GM19099 (cell line): Measurements from ENCODE around the gene TEX30.
A peak's percentile ranks its signal among the peaks of the same experiment; 100 is the strongest.

Experiments
- POLR2A ChIP-seq: IDR thresholded peaks from 3 replicates; pipeline ENCODE4 v1.6.1; 2011; ENCODE audit warnings: low read depth; ENCODE audit not compliant: insufficient read length; ENCODE audit errors: extremely low read depth

TEX30 gene

GRCh38 chr13:102773441-102774213 is at the start of gene TEX30:
Gene TEX30, minus strand, starts transcription at chr13:102773786. Its CDS starts 3,760 bp downstream, at chr13:102770026.
- TF ChIP-seq POLR2A: peak; percentile 98

- TF ChIP-seq POLR2A: no peak
Observed at GRCh38 chr13:102817907-102818306, 44.3 kb upstream of the TEX30 start.

GRCh38 chr13:102817241-102817640 is 43.7 kb upstream of the TEX30 start:
- no peak for TF ChIP-seq POLR2A

- TF ChIP-seq POLR2A: no peak
Observed at GRCh38 chr13:102816708-102817107, 43.1 kb upstream of the TEX30 start.

- no peak for TF ChIP-seq POLR2A
Observed at GRCh38 chr13:102815788-102816187, 42.2 kb upstream of the TEX30 start.

- no peak for TF ChIP-seq POLR2A
Observed at GRCh38 chr13:102814793-102815192, 41.2 kb upstream of the TEX30 start.

- no peak for TF ChIP-seq POLR2A
Observed at GRCh38 chr13:102814025-102814607, 40.5 kb upstream of the TEX30 start.

GRCh38 chr13:102812611-102813287 is 39.2 kb upstream of the TEX30 start:
- no peak for TF ChIP-seq POLR2A

- TF ChIP-seq POLR2A: no peak
Observed at GRCh38 chr13:102807699-102808098, 34.1 kb upstream of the TEX30 start.

- no peak for TF ChIP-seq POLR2A
Observed at GRCh38 chr13:102805680-102806079, 32.1 kb upstream of the TEX30 start.

- peak; percentile 69 for TF ChIP-seq POLR2A
Observed at GRCh38 chr13:102800145-102801041, 26.8 kb upstream of the TEX30 start.

GRCh38 chr13:102799426-102800144 is 26.0 kb upstream of the TEX30 start:
- no peak for TF ChIP-seq POLR2A

GRCh38 chr13:102798581-102799425 is 25.2 kb upstream of the TEX30 start, which contains the start of the genes BIVM and POGLUT2:
Gene BIVM, plus strand, starts transcription at chr13:102799119. Its CDS starts 8,149 bp downstream, at chr13:102807268.
Gene POGLUT2, minus strand, starts transcription at chr13:102798976. Its CDS starts 306 bp downstream, at chr13:102798670.
- peak; percentile 59 for TF ChIP-seq POLR2A
